Globus pallidus (tissue), 1 donor: Measurements from ENCODE around the gene LGALS1.
"Not testable (repeated sequence)": the region's sequence is repeated elsewhere in the genome, so short reads cannot be mapped to it uniquely, and the experiment has no call there.

Experiments used
- DNase-seq: peaks from one replicate; pipeline ENCODE4 v3.0.0-alpha.2; 2015; ENCODE audit warnings: low spot score

The LGALS1 gene

GRCh38 chr22:37690407-37690806 lies 15.0 kb downstream of the LGALS1 start:
- DNase-seq = no peak

DNA sequence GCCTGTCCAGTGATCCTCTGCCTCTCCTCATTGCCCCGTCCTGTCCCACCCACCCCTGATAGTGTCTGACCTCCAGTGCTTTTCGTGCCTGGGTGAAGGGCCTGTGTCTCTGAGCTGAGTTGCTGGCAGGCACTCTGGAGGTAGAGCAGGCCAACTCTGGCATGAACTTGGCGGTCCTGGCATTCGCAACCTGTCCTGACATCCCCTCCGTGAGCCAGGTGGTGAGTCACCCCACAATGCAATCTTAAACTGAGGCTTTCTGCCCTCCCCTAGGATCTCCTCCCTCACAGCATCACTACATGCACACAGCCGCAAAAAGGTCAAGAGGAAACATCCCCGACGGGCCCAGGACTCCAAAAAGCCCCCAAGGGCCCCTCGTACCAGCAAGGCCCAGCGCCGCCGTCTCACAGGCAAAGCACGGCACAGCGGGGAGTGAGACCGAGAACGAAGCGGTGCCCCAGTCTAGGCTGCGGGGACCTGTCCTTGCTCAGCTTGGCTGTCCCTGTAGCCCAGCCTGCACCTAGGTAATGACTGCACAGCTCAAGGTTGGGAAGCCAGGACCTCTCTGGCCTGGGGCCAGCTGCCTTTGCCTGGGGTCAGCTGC lies 15.6 kb downstream of the LGALS1 start:
- no peak for DNase-seq

- DNase-seq = no peak
Observed at GRCh38 chr22:37692627-37693285, 17.3 kb downstream of the LGALS1 start.

GRCh38 chr22:37694131-37694530 lies 18.7 kb downstream of the LGALS1 start:
- not testable (repeated sequence) for DNase-seq

DNA sequence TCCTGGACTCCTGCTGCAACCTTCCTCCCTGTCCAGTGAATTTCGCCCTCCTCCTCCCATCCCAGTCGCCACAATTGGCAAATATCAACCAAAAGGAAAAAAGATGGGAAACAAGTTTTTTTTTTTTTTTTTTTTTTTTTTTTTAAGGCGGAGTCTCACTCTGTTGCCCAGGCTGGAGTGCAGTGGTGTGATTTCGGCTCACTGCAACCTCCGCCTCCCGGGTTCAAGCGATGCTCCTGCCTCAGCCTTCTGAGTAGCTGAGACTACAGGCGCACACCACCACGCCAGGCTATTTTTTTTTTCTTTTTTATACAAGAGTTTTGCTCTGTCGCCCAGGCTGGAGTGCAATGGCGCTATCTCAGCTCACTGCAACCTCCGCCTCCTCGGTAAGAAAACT lies 20.8 kb downstream of the LGALS1 start:
- not testable (repeated sequence) for DNase-seq

DNA sequence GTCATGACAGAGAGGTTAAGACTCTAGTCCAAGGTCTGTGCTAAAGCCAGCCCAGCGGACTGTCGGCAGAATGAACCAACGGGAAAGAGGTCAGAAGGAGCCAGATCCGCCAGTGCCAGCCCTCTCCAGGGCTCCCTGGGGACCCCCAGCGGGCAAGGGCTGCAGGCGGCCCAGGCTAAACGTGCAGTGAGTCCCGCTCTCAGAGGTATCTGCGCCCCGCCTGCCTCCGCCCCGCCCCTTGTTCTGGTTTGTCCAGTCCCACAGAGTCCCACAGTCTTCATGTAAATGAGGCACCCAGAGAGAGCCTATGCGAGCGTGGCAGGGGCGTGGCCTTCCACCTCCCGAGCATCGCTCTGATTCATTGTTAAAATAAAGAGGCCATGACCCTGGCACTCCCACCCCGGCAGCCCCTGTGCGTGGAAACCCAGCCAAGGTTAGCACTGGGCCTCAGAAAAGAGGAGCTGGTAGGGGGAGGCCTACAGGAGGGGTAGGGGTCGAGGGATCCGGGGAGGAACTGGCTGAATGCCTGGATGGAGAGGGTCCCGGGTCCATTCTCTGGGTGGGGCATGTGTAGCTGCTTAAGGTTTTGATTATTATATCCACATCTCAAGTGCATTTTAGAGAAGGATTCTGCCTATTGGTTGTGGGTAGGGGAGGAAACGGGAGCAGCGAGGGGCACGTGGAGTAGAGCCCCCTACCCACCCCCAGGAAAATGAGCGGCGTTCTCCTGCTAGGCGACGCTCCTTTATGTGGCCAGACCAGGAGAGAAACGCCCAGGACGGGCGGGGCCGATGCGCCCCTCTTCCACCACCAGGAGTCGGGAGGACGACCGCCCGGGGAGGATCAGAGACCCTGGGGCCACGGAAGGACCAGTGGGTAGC lies 21.5 kb downstream of the LGALS1 start, which contains the start of gene TRIOBP:
TSS of gene TRIOBP (plus strand) at position 392 of the 881 bp plus-strand sequence. CDS start 4,318 bp downstream, outside the sequence.
- peak; percentile 73 for DNase-seq

DNA sequence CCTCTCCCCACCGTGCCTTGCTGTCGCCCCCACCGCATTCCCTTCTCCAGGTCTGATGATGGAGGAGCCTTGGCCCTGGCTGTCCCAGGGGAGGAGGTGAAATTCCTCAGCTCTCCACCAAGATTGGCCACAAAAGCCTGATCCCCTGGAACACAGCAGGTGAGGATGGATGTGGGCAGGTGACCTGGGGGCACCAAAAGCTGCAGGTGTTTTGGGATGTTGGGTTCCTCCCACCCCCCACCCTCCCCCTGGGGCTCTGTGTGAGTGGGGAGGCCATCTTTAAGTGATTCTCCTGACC lies 22.1 kb downstream of the LGALS1 start:
- DNase-seq = no peak

- DNase-seq = peak; percentile 43
Observed at GRCh38 chr22:37701141-37701786, 25.8 kb downstream of the LGALS1 start.

DNA sequence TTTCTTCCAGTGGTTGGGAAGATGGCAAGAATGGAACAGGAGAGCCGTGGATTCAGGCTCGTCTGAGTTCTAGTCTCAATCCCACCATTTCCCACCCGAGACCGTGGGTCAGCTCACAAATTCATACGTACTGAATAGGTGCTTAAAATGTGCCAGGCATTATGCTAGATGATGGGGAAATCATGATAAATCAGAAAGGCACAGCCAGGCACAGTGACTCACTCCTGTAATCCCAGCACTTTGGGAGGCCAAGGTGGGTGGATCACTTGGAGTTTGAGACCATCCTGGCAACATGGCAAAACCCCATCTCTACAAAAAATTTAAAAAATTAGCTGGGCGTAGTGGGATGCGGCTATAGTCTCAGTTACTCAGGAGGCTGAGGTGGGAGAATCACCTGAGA lies 28.5 kb downstream of the LGALS1 start:
- DNase-seq = no peak

GRCh38 chr22:37704645-37705044 lies 29.2 kb downstream of the LGALS1 start:
- DNase-seq = no peak

- no peak for DNase-seq
Observed at GRCh38 chr22:37705205-37705604, 29.8 kb downstream of the LGALS1 start.

DNA sequence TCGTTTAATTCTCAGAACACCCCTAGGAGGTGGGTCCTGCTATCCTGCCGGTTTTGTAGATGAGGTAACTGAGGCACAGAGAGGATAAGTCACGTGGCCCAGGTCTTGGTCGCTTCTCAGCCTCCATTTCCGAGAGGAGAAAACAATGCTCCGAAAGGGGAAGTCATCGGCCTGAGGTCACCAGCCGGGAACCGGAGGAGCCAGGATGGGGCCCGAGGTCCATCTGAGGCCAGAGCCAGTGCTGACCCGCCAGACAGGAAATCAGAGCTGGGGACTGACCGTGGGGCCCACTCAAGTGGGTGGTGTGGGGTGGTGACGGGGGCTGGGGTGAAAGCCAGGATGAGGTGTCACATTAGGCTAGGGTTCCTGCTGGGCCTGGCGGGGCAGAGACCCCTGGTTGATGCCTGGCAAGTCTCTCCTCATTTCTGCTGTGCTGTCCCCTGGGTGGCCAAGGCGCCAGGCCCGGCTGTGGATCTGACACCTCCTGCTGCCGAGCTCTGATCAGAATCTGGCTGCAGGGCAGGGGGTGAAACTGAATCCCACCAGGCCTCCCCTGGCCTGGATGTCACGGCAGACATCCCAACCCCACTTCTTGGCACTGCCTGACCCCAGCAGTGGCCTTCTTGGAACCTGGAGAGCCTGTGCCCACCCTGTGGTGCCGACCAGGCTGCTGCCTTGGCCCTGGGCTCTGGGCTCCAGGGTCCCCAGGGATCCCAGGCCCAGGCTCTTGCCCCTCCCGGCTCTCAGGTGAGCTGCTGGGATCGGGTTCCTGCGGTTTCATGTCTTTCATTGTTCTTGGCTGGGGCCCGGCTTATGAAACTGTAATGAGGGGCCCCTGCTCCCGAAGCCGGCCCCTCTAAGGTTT lies 33.4 kb downstream of the LGALS1 start:
- DNase-seq = no peak

DNA sequence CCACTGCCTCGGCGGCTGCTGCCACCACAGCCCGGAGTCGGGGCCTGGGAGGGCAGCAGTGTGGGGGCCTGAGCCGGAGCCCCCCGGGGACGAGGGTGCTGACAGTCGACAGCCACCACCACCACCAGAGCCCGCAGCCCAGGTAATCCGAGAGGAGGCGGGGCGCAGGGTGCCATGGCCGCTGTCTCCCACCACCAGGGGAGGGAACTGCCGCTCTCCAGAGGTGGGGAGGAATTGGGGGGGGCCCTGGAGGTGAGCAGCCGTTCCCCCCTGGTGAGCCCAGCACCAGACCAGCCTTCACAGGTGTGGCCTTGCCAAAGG lies 34.0 kb downstream of the LGALS1 start:
- no peak for DNase-seq

GRCh38 chr22:37710675-37711074 lies 35.2 kb downstream of the LGALS1 start:
- no peak for DNase-seq

- no peak for DNase-seq
Observed at GRCh38 chr22:37711490-37711889, 36.1 kb downstream of the LGALS1 start.

GRCh38 chr22:37713761-37714160 lies 38.3 kb downstream of the LGALS1 start:
- DNase-seq = no peak

DNA sequence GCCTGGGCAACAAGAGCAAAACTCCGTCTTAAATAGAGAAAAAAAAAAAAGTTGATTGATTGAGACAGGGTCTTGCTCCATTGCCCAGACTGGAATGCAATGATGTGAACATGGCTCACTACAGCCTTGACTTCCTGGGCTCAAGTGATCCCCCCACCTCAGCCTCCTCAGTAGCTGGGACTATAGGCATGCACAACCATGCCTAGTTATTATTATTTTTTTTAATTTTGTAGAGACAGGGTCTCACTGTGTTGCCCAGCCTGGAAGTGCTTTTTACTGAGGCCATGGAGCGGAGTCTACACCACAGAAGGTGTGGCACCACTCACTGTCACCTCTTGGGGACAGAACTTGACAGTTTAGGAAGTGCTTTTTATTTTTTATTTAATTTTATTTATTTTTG lies 39.2 kb downstream of the LGALS1 start:
- DNase-seq = no peak

DNA sequence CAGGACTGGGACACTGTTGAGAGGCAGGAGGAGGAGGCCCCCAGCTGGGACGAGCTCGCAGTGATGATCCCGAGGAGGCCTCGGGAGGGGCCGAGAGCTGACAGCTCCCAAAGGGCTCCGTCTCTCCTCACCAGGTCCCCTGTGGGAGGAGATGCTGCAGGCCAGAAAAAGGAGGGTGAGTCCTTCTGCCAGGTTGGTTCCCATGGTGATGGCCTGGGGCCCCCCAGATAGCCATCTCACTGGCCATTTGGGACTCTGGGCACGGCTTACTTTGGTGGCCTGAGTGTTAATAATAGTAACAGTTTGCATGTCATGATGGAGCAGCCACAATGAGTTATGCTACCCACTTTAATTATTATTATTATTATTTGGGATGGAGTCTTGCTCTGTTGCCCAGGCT lies 40.3 kb downstream of the LGALS1 start:
- no peak for DNase-seq

GRCh38 chr22:37716708-37717107 lies 41.3 kb downstream of the LGALS1 start:
- DNase-seq = no peak

DNA sequence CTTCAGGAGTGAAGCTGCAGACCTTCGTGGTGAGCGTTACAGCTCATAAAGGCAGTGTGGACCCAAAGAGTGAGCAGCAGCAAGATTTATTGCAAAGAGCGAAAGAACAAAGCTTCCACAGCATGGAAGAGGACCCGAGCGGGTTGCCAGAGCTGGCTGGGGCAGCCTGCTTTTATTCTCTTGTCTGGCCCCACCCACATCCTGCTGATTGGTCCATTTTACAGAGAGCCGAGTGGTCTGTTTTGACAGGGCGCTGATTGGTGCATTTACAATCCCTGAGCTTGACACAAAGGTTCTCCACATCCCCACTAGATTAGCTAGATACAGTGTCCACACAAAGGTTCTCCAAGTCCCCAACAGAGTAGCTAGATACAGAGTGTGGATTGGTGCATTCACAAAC lies 41.8 kb downstream of the LGALS1 start:
- DNase-seq = not testable (repeated sequence)

DNA sequence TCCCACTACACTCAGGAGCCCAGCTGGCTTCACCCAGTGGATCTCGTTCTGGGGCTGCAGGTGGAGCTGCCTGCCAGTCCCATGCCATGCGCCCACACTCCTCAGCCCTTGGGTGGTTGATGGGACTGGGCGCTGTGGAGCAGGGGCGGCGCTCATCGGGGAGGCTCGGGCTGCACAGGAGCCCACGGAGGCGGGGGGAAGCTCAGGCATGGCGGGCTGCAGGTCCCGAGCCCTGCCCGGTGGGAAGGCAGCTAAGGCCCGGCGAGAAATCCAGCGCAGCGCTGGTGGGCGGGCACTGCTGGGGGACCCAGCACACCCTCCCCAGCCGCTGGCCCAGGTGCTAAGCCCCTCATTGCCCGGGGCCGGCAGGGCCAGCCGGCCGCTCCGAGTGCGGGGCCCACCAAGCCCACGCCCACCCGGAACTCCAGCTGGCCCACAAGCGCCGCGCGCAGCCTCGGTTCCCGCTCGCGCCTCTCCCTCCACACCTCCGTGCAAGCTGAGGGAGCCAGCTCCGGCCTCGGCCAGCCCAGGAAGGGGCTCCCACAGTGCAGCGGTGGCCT lies 42.4 kb downstream of the LGALS1 start:
- not testable (repeated sequence) for DNase-seq
